ENCODE results near the gene CPNE5. TPM values are rescaled to one million over a fixed set of nuclear protein-coding genes. Genes with fewer than 3 reads are reported as not detected.

Gene CPNE5
- total and polyA plus RNA-seq, 8 donors = 1.2 to 15.9 (median 2.4) TPM; not detected in 1

DNA sequence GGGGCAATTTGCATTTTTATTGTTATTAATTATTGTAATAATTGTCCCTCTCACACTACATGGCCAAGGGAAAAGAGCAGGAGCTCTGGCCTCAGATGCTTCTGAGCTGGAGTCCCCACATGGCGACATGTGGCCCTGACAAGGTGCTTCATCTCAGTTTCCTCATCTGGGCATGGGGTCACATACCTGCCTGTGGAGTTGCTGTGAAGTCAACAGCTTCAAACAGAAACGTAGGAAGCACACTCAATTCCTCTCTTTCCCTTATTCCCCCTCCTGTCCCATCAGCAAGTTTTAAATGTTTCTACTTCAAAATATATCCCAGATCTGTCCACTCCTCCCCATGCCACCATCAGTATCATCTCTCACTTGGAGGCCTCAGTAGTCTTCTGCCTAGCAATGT, 8.7 kb downstream of the CPNE5 start:
- Histone ChIP-seq H3K9me3 (no peaks in the 10 kb centered on the region), H3K4me3 (no peak overlapping the region), H3K27ac (peak overlapping the region in 2 of 5 donors; percentile 39 to 49), H3K36me3 (no peaks in the 10 kb centered on the region), H3K4me1 (peaks cover 9 to 29% (median 20%) of the 10 kb centered on the region in 4 donors), H3K27me3 (no peaks in the 10 kb centered on the region)
- intact Hi-C loops (cut with DNase I; ENCODE audit: low total_unique reads) = no loop called here
- WGBS, 5 donors = 48 to 54% (median 52%) methylated on average over 2 of the region's 2 CpGs
- TF ChIP-seq, protein P1, sequence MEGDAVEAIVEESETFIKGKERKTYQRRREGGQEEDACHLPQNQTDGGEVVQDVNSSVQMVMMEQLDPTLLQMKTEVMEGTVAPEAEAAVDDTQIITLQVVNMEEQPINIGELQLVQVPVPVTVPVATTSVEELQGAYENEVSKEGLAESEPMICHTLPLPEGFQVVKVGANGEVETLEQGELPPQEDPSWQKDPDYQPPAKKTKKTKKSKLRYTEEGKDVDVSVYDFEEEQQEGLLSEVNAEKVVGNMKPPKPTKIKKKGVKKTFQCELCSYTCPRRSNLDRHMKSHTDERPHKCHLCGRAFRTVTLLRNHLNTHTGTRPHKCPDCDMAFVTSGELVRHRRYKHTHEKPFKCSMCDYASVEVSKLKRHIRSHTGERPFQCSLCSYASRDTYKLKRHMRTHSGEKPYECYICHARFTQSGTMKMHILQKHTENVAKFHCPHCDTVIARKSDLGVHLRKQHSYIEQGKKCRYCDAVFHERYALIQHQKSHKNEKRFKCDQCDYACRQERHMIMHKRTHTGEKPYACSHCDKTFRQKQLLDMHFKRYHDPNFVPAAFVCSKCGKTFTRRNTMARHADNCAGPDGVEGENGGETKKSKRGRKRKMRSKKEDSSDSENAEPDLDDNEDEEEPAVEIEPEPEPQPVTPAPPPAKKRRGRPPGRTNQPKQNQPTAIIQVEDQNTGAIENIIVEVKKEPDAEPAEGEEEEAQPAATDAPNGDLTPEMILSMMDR (IDR thresholded peaks at IDR 0.05) = no peak
- no peak for DNase-seq

DNA sequence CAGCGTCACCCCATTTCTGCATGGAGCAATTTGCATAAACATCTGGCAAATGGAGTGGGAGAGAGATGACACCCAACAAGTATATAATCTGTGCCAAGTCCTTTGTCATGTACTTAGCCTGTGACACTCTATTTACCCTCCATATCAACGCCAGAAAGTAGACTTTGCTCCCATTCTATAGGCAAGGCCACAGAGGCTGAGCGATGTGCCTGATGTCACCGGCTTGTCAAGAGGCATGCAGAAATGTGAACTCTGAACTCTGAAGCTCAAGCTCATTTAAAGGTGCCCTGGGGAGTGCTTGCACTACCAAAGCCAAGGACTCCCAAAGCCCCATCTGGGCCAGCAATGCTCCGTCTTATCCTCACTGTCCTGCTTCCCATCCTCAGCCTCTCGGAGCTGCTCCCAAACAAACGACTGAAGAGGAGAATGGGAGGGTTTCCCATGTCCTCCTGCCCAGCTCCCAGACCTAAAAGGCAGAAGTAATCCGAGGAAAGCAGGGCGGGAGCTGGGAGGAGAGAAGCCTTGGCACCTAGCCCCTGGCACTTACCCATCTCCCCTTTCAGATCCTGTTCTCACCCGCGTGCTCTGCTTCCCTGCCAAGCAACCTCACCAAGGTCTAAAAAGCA, 9.2 kb downstream of the CPNE5 start:
- Histone ChIP-seq H3K27me3 (no peaks in the 10 kb centered on the region), H3K4me1 (peaks cover 9 to 29% (median 20%) of the 10 kb centered on the region in 4 donors), H3K36me3 (no peaks in the 10 kb centered on the region), H3K9me3 (no peaks in the 10 kb centered on the region), H3K4me3 (no peak overlapping the region), H3K27ac (peak overlapping the region in 2 of 5 donors; percentile 39 to 49)
- intact Hi-C loops (cut with DNase I; ENCODE audit: low total_unique reads) = no loop called here
- peak; percentile 84 to 85 for DNase-seq
- WGBS, 5 donors = 21 to 29% (median 25%) methylated on average over 11 of the region's 11 CpGs
- TF ChIP-seq, protein P1 (IDR thresholded peaks at IDR 0.05) = no peak
- TF ChIP-seq EP300 (IDR thresholded peaks at IDR 0.05) = no peak
- peak in 1 of 3 donors; percentile 13 for TF ChIP-seq POLR2AphosphoS5 (IDR thresholded peaks at IDR 0.05)
- TF ChIP-seq POLR2A (IDR thresholded peaks at IDR 0.05) = no peak

DNA sequence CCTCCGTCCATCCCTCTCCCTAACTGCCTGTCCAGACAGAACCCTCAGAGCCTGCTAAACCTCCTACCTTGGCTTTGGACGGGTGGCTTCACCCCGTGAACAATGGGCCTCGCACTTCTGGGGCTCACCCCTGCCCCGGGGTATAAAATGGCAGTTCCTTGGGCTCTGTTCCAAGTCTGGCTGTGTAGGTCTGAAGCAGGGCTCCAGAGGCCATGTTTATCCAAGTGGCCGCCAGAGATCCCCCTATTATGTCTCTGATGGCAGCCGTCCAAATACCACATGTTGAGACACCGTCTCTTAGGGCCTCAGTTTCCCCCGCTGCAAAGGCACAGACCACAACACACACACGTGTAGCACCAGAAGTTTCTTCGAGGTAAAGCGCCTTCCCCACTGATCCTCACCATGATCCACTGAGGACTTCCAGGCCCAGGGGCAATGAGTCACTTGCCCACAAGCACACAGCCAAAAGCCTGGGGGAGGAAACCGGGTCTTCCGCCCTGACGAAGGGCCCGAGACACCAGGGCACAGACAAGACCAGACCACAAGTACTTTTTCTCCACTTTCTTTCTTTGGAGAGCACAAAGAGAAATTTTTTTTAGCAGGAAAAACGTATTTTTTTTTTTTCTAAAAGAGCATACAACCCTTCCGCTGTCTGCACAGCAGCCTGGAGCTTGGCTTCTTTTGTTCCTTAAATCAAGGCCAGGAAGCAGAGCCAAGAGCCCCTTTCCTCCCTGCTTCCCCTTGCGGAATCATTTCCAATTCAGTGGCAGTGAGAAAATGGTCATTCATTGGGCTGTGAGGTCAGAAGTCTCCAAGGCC, 11.8 kb downstream of the CPNE5 start:
- H3K27ac ChIP-seq = peak overlapping the region; percentile 20 to 69 (median 49)
- H3K36me3 ChIP-seq = no peaks in the 10 kb centered on the region
- peaks cover 9 to 29% (median 16%) of the 10 kb centered on the region in 4 donors for H3K4me1 ChIP-seq
- WGBS, 5 donors = 47 to 66% (median 55%) methylated on average over 19 of the region's 19 CpGs
- H3K4me3 ChIP-seq = no peak overlapping the region
- intact Hi-C loops (cut with DNase I; ENCODE audit: low total_unique reads) = no loop called here
- H3K9me3 ChIP-seq = no peaks in the 10 kb centered on the region
- no peaks in the 10 kb centered on the region for H3K27me3 ChIP-seq
- TF ChIP-seq, protein P1 (IDR thresholded peaks at IDR 0.05) = no peak
- TF ChIP-seq EP300 (IDR thresholded peaks at IDR 0.05) = no peak
- TF ChIP-seq POLR2A (IDR thresholded peaks at IDR 0.05) = no peak
- no peak for TF ChIP-seq POLR2AphosphoS5 (IDR thresholded peaks at IDR 0.05)
- peak in 1 of 2 donors; percentile 70 for DNase-seq

DNA sequence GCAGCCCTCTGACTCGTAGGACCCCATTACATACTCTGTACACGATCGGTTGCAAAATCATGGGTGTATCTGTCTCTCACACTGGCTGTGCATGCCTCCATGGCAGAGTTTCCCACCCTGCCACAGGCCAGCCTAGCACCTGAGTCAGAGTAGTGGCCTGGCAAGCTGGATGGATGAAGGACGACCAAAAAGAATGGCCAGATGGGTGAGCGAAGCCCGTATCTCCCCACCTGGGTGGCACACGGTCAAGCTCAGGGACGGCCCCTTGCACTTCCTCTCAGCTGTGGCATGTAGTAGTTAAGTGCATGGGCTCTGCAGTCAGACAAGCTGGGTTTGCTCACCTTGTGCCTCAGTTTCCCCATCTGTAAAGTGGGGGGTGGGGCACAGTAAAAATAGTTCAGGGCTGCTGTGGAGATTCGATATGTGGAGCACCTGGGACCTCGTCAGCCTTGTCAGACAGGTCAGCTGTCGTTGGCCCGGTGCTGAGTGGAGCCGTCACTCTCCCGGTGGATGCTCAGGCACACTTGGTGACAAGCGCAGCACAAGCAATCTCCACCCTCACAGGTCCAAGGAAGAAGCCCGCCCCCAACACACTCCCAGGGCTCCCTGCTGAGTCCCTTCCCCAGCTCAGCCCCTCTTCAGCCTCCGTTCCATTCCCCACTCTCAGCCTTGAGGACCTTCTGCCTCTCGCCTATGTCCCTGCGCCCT, 12.6 kb downstream of the CPNE5 start:
- TF ChIP-seq POLR2AphosphoS5 (IDR thresholded peaks at IDR 0.05) (no peak), EP300 (IDR thresholded peaks at IDR 0.05) (no peak), POLR2A (IDR thresholded peaks at IDR 0.05) (no peak)
- TF ChIP-seq, protein P1 (IDR thresholded peaks at IDR 0.05) = no peak
- H3K27ac ChIP-seq = peak overlapping the region in 4 of 5 donors; percentile 20 to 69 (median 56)
- no peaks in the 10 kb centered on the region for H3K36me3 ChIP-seq
- 83 to 93% (median 86%) methylated on average over 12 to 19 of the region's 19 CpGs for WGBS, 5 donors
- intact Hi-C loops (cut with DNase I; ENCODE audit: low total_unique reads) = no loop called here
- DNase-seq = no peak
- peaks cover 9 to 29% (median 16%) of the 10 kb centered on the region in 4 donors for H3K4me1 ChIP-seq
- H3K9me3 ChIP-seq = no peaks in the 10 kb centered on the region
- no peak overlapping the region for H3K4me3 ChIP-seq
- H3K27me3 ChIP-seq = no peaks in the 10 kb centered on the region

All from stomach (tissue), 9 donors.